Mesothelial cell of epicardium (in vitro differentiated cells): Measurements from ENCODE around the gene SLC27A4. TPM values are rescaled to one million over a fixed set of nuclear protein-coding genes. Genes with fewer than 3 reads are reported as not detected.

Experiments
- DNase-seq, 2 experiments: peaks; one replicate each; pipeline ENCODE4 v3.0.0; 2021; ENCODE audit warnings: low spot score in 2 of 2; ENCODE audit not compliant: unreplicated experiment in 2 of 2
- H3K27ac Mint-ChIP-seq: 2 replicates; pipeline ENCODE4 v1.8.0; 2021; ENCODE audit warnings: mixed read lengths
- H3K27me3 Mint-ChIP-seq: 2 replicates; pipeline ENCODE4 v1.8.0; 2021; ENCODE audit warnings: low read depth, mixed read lengths
- H3K36me3 Mint-ChIP-seq: 2 replicates; pipeline ENCODE4 v1.8.0; 2021; ENCODE audit warnings: mixed read lengths
- H3K4me1 Mint-ChIP-seq: 2 replicates; pipeline ENCODE4 v1.8.0; 2021; ENCODE audit warnings: mixed read lengths
- H3K4me3 Mint-ChIP-seq: 2 replicates; pipeline ENCODE4 v1.8.0; 2021; ENCODE audit warnings: mild to moderate bottlenecking, moderate library complexity, mixed read lengths
- H3K9me3 Mint-ChIP-seq: 2 replicates; pipeline ENCODE4 v1.8.0; 2021; ENCODE audit warnings: mixed read lengths
- CTCF ChIP-seq: fragments of 200-600 bp; sonication (generic); IDR thresholded peaks from one replicate; pipeline ENCODE4 v1.5.0; 2021; ENCODE audit warnings: antibody characterized with exemption; ENCODE audit not compliant: unreplicated experiment
- total RNA-seq: library from RNA; stranded (reverse); gene quantifications from 3 replicates; pipeline ENCODE4 v1.2.1, GENCODE V29; 2021

Gene SLC27A4
- total RNA-seq, 1 donor from 2014 or later = 18.5 TPM

- Mint-ChIP-seq H3K27ac (peak within 1 kb of the TSS; percentile 99), H3K27me3 (no peaks in the 10 kb centered on the region), H3K4me1 (peaks cover 14% of the 10 kb centered on the region), H3K9me3 (no peaks in the 10 kb centered on the region), H3K36me3 (peaks cover under 1% of the 10 kb centered on the region), H3K4me3 (peak within 1 kb of the TSS; percentile 97)
- DNase-seq = peak; percentile 86 to 92
- no peak for TF ChIP-seq CTCF
These were observed 17.7 kb upstream of the SLC27A4 start, which contains the start of the genes COQ4 and TRUB2 for GRCh38 chr9:128322404-128323211. Gene COQ4 (plus strand): TSS chr9:128322839. CDS start chr9:128322859, 20 bp downstream. Gene TRUB2 (minus strand): TSS chr9:128322447. CDS start chr9:128322408, 39 bp downstream.

GRCh38 chr9:128323212-128323730, 17.1 kb upstream of the SLC27A4 start:
- H3K27me3 Mint-ChIP-seq = no peaks in the 10 kb centered on the region
- peak overlapping the region; percentile 97 for H3K4me3 Mint-ChIP-seq
- no peaks in the 10 kb centered on the region for H3K9me3 Mint-ChIP-seq
- peaks cover 14% of the 10 kb centered on the region for H3K4me1 Mint-ChIP-seq
- H3K27ac Mint-ChIP-seq = peak overlapping the region; percentile 99
- no peak for TF ChIP-seq CTCF
- DNase-seq = no peak
- no peaks in the 10 kb centered on the region for H3K36me3 Mint-ChIP-seq

DNA sequence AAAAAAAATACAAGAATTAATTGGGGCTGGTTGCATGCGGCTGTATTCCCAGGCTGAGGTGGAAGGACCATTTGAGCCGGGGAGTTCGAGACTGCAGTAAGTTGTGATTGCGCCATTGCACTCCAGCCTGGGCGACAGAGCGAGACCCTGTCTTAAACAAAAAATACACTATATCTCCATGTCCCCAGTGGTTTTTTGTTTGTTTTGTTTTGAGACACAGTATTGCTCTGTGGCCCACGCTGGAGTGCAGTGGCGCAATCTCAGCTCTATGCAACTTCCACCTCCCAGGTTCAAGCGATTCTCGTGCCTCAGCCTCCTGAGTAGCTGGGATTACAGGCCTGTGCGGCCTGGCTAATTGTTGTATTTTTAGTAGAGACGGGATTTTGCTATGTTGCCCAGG, 16.5 kb upstream of the SLC27A4 start:
- no peak for DNase-seq
- Mint-ChIP-seq H3K4me1 (peaks cover 14% of the 10 kb centered on the region), H3K4me3 (peak overlapping the region; percentile 97), H3K9me3 (no peaks in the 10 kb centered on the region), H3K27ac (peak overlapping the region; percentile 99), H3K27me3 (no peaks in the 10 kb centered on the region), H3K36me3 (no peaks in the 10 kb centered on the region)
- TF ChIP-seq CTCF = no peak

DNA sequence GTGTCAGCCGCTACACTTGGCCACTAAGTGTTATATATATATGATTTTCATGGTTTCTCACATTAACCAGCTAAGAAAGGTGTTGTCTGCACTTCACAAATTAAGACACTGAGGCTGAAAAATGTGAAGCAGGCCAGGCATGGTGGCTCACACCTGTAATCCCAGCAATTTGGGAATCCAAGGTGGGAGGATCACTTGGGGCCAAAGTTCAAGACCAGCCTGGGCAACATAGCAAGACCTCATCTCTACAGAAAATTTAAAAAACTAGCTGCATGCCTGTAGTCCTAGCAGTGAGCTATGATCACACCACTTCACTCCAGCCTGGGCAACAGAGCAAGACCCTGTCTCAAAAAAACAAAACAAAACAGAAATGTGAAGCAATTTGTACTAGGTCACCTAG, 15.9 kb upstream of the SLC27A4 start:
- no peaks in the 10 kb centered on the region for H3K36me3 Mint-ChIP-seq
- H3K4me3 Mint-ChIP-seq = peak overlapping the region; percentile 37
- no peaks in the 10 kb centered on the region for H3K9me3 Mint-ChIP-seq
- H3K4me1 Mint-ChIP-seq = peaks cover 14% of the 10 kb centered on the region
- no peak for DNase-seq
- TF ChIP-seq CTCF = no peak
- H3K27ac Mint-ChIP-seq = no peak overlapping the region
- no peaks in the 10 kb centered on the region for H3K27me3 Mint-ChIP-seq

DNA sequence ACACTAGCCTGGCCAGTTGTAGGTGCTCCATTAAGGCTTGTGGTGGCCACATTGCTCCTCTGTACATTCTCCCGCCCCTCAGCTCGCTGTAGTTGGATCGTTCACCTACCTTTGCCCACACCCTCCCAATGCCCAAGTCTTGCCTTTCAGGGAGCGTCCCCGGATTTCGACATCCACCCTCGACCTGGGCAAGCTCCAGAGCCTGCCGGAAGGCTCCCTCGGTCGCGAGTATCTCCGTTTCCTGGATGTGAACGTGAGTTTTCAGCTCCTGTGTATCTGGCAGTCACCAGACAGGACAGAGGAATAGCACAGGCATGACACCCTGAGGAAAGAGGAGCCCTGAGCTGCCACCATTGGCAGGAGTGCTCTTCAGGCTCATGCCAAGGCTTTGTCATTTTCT, 14.7 kb upstream of the SLC27A4 start:
- Mint-ChIP-seq H3K27me3 (no peaks in the 10 kb centered on the region), H3K9me3 (no peaks in the 10 kb centered on the region), H3K27ac (no peak overlapping the region), H3K36me3 (peaks cover 2% of the 10 kb centered on the region), H3K4me3 (no peak overlapping the region), H3K4me1 (peaks cover 14% of the 10 kb centered on the region)
- no peak for TF ChIP-seq CTCF
- DNase-seq = no peak
